Keratinocyte (primary cell): ENCODE measurements around the gene MT2A. TPM values are rescaled to one million over a fixed set of nuclear protein-coding genes. Genes with fewer than 3 reads are reported as not detected.

Experiments
- DNase-seq: peaks from one replicate; pipeline ENCODE4 v3.0.0-alpha.2; 2011; ENCODE audit warnings: low read depth, missing footprints, low spot score
- FAIRE-seq: peaks from 2 replicates; lab custom pipeline; 2011; peaks lifted over from hg19 to GRCh38; lab: Jason Lieb, UNC
- H2AFZ ChIP-seq: 2 replicates; pipeline ENCODE4 v1.6.0; 2012; ENCODE audit warnings: low read length, control low read depth, inconsistent platforms; ENCODE audit not compliant: control insufficient read depth
- H3K27ac ChIP-seq: 2 replicates; pipeline ENCODE4 v1.5.1; 2011; ENCODE audit warnings: low read length; ENCODE audit not compliant: control insufficient read depth, insufficient read depth
- H3K27me3 ChIP-seq: 3 replicates; pipeline ENCODE4 v1.6.0; 2011; ENCODE audit warnings: low read length; ENCODE audit not compliant: control insufficient read depth, insufficient read depth; ENCODE audit errors: extremely low read depth
- H3K36me3 ChIP-seq, 2 experiments: 2 replicates in 1 of 2; 3 replicates in 1 of 2; pipeline ENCODE4 v1.5.1; 2011; ENCODE audit warnings: low read length in 2 of 2, mild to moderate bottlenecking in 1 of 2; ENCODE audit not compliant: control insufficient read depth in 2 of 2, insufficient read depth in 2 of 2; ENCODE audit errors: extremely low read depth in 1 of 2
- H3K4me1 ChIP-seq: 3 replicates; pipeline ENCODE4 v1.5.1; 2011; ENCODE audit warnings: low read length; ENCODE audit not compliant: control insufficient read depth, insufficient read depth; ENCODE audit errors: extremely low read depth
- H3K4me2 ChIP-seq: 3 replicates; pipeline ENCODE4 v1.6.0; 2011; ENCODE audit warnings: low read depth, low read length; ENCODE audit not compliant: control insufficient read depth, insufficient read depth; ENCODE audit errors: extremely low read depth
- H3K4me3 ChIP-seq, 3 experiments: fragments of 200-600 bp in 1 of 3; sonication (generic) in 1 of 3; 2 replicates in 2 of 3; 3 replicates in 1 of 3; pipeline ENCODE4 v1.5.1; 2011 to 2016; ENCODE audit warnings: low read length in 3 of 3, mild to moderate bottlenecking in 3 of 3, control low read depth in 2 of 3, inconsistent platforms in 1 of 3, low read depth in 1 of 3, mixed read lengths in 1 of 3, mixed run types in 1 of 3, moderate library complexity in 1 of 3; ENCODE audit not compliant: control insufficient read depth in 2 of 3, insufficient read depth in 2 of 3; ENCODE audit errors: extremely low read depth in 1 of 3
- H3K79me2 ChIP-seq: 2 replicates; pipeline ENCODE4 v1.6.0; 2012; ENCODE audit warnings: low read length; ENCODE audit not compliant: control insufficient read depth, insufficient read depth
- H3K9ac ChIP-seq: 3 replicates; pipeline ENCODE4 v1.6.0; 2011; ENCODE audit warnings: low read length; ENCODE audit not compliant: control insufficient read depth, insufficient read depth; ENCODE audit errors: extremely low read depth
- H3K9me1 ChIP-seq: 3 replicates; pipeline ENCODE4 v1.6.0; 2011; ENCODE audit warnings: low read length; ENCODE audit not compliant: control insufficient read depth, insufficient read depth; ENCODE audit errors: extremely low read depth
- H3K9me3 ChIP-seq: 2 replicates; pipeline ENCODE4 v1.5.1; 2012; ENCODE audit warnings: low read depth, low read length; ENCODE audit not compliant: control insufficient read depth
- H4K20me1 ChIP-seq: 3 replicates; pipeline ENCODE4 v1.6.0; 2011; ENCODE audit warnings: low read length; ENCODE audit not compliant: control insufficient read depth, insufficient read depth; ENCODE audit errors: extremely low read depth
- EZH2 ChIP-seq: IDR thresholded peaks from one replicate; pipeline ENCODE4 v1.6.1; 2012; ENCODE audit warnings: inconsistent platforms, mild to moderate bottlenecking, low read length, moderate library complexity
- dilution Hi-C: fragments of 300-500 bp; cut with MboI; formaldehyde crosslinking; loops from one replicate; pipeline ENCODE4 v1.7.0; 2020; ENCODE audit warnings: low sequenced_read_pairs; ENCODE audit not compliant: extremely low pct_ligation_motif_present
- polyA plus RNA-seq, 5 experiments: library from polyadenylated mRNA; depleted of rRNA in 3 of 5; stranded (reverse) in 3 of 5; stranded (forward) in 1 of 5; unstranded in 1 of 5; fragments of >200 nt; gene quantifications; 1 replicate in 1 of 5; 2 replicates in 3 of 5; 3 replicates in 1 of 5; pipeline versions ENCODE4 v1.2.1 to v1.2.3, GENCODE V29; 2011 to 2012; ENCODE audit warnings: missing spikeins in 2 of 5, low read depth in 1 of 5, low replicate concordance in 1 of 5
- TF ChIP-seq, protein P1 (sequence below), 3 experiments: IDR thresholded peaks in 1 of 3; conservative IDR thresholded peaks in 1 of 3; optimal IDR thresholded peaks in 1 of 3; 2 replicates in 2 of 3; 3 replicates in 1 of 3; pipeline versions ENCODE3 to v1.5.1; 2011; ENCODE audit warnings: low read length in 3 of 3, mild to moderate bottlenecking in 3 of 3, moderate library complexity in 2 of 3, control low read depth in 1 of 3, inconsistent platforms in 1 of 3; ENCODE audit not compliant: insufficient read depth in 2 of 3; ENCODE audit errors: extremely low read depth in 1 of 3

Gene MT2A
- polyA plus RNA-seq, 1 donor (not counting 4 experiments of a cell fraction or from before 2014, with no cell fraction given) = 990 TPM

DNA sequence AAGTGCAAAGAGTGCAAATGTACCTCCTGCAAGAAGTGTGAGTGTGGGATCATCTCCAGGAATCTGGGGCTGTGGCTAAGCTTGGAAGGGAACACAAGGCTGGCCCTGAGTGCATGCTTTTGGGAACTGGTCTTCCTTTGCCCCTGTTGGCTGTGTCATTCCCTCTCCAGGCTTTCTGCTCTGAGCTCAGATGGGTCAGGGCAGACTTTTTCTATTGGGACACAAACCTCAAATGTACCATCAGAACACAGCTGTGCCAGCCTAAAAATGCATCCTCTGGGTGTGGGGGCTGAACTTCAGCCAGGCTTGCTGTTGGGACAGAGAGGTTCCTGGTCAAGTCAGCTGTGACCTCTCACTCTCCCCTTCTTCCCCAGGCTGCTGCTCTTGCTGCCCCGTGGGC is 44.2 kb downstream of the MT2A start:
- Histone ChIP-seq H4K20me1 (no peaks in the 10 kb centered on the region), H3K36me3 (no peaks in the 10 kb centered on the region), H3K4me2 (no peak overlapping the region), H3K9ac (no peak overlapping the region), H3K9me3 (no peaks in the 10 kb centered on the region), H3K4me3 (no peak overlapping the region), H3K27me3 (peaks cover 5% of the 10 kb centered on the region), H2AFZ (no peak overlapping the region), H3K9me1 (no peaks in the 10 kb centered on the region), H3K79me2 (no peaks in the 10 kb centered on the region), H3K4me1 (peaks cover 16% of the 10 kb centered on the region), H3K27ac (no peak overlapping the region)
- FAIRE-seq (no peak), DNase-seq (no peak)
- dilution Hi-C loops = no loop called here
- TF ChIP-seq, protein P1, sequence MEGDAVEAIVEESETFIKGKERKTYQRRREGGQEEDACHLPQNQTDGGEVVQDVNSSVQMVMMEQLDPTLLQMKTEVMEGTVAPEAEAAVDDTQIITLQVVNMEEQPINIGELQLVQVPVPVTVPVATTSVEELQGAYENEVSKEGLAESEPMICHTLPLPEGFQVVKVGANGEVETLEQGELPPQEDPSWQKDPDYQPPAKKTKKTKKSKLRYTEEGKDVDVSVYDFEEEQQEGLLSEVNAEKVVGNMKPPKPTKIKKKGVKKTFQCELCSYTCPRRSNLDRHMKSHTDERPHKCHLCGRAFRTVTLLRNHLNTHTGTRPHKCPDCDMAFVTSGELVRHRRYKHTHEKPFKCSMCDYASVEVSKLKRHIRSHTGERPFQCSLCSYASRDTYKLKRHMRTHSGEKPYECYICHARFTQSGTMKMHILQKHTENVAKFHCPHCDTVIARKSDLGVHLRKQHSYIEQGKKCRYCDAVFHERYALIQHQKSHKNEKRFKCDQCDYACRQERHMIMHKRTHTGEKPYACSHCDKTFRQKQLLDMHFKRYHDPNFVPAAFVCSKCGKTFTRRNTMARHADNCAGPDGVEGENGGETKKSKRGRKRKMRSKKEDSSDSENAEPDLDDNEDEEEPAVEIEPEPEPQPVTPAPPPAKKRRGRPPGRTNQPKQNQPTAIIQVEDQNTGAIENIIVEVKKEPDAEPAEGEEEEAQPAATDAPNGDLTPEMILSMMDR (optimal IDR thresholded peaks at IDR 0.05 in 1 of 3, IDR thresholded peaks at IDR 0.05 in 1 of 3, conservative IDR thresholded peaks at IDR 0.05 in 1 of 3; ENCODE audit: extremely low read depth in 1 of 3, insufficient read depth in 2 of 3, low read length in 3 of 3) = no peak
- TF ChIP-seq EZH2 = no peak

DNA sequence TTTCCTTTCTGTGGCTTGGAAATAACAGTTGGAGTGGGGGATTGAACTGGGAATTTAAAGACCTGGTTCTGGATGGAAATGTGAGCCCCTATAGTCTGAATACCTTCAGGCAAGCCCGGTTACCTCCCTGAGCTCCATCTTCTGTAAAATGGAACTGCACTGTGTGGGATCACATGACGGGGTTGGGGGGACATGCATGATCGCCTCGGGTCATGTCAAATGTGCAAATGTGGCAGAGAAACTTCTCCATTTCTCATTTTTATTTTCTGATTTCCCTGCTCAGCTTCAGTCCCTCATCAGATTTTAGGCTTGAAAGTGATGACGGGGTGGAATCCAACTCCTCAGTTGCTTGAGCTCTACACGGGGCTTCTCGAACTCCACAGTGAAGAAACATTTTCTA is 44.8 kb downstream of the MT2A start:
- H3K9ac ChIP-seq = no peak overlapping the region
- H3K27me3 ChIP-seq = peaks cover 7% of the 10 kb centered on the region
- dilution Hi-C loops = no loop called here
- peaks cover 20% of the 10 kb centered on the region for H3K4me1 ChIP-seq
- no peaks in the 10 kb centered on the region for H3K9me1 ChIP-seq
- H3K36me3 ChIP-seq = no peaks in the 10 kb centered on the region
- no peaks in the 10 kb centered on the region for H4K20me1 ChIP-seq
- H3K79me2 ChIP-seq = no peaks in the 10 kb centered on the region
- H3K27ac ChIP-seq = no peak overlapping the region
- no peaks in the 10 kb centered on the region for H3K9me3 ChIP-seq
- TF ChIP-seq, protein P1 (optimal IDR thresholded peaks at IDR 0.05 in 1 of 3, IDR thresholded peaks at IDR 0.05 in 1 of 3, conservative IDR thresholded peaks at IDR 0.05 in 1 of 3; ENCODE audit: extremely low read depth in 1 of 3, insufficient read depth in 2 of 3, low read length in 3 of 3) = no peak
- no peak for TF ChIP-seq EZH2
- H2AFZ ChIP-seq = no peak overlapping the region
- no peak overlapping the region for H3K4me2 ChIP-seq
- no peak overlapping the region for H3K4me3 ChIP-seq
- DNase-seq = no peak
- no peak for FAIRE-seq
